ENCODE results near the gene OR6C4. TPM values are rescaled to one million over a fixed set of nuclear protein-coding genes. Genes with fewer than 3 reads are reported as not detected.
"Not testable (repeated sequence)": the region's sequence is repeated elsewhere in the genome, so short reads cannot be mapped to it uniquely, and the experiment has no call there.

OR6C4 gene
- not detected for total RNA-seq

DNA sequence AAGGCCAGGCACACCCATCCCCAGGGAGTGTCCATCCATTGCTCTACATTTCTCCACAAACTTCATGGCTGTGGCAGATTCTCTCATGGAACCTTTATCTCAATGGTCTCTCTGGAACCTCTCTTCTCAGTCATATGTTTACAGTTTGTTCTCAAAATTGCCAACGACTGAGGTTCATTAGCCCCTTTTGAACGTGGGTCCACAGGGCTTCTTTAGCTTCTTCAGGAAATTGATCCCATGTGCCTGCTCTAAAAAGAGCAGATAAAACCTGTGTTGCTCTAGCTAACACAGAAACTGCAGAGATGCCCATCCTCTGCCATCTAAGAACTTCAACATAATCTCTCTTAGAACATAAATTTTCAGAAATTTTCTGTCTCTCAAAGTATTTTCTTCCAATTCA, at the start of gene OR6C4:
OR6C4 (plus strand) TSS at position 301 of the 400 bp plus-strand sequence. CDS start 1,625 bp downstream, outside the sequence.
- DNase-seq, result no peak

DNA sequence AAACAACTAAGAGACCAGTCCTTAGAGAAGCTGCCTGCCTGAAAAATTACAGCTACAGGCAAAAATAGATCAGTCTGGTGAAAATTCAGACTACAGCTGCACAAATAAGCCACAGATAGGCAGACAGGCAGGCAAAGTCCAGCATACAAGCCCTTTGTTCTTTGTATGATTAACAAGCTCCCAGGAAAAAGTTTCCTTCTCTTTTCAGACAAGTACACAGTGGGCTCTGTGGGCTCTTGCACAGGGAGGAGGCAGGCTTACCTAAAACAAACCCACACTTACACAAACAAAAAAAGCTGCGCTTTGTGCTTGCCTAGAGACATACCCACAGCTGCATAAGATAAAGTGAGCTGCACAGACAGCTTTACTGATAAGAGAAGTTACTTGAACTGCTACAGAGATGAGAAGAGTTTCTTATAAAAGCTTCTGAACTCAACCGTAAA, 49.6 kb upstream of the OR6C4 start:
- no peak for DNase-seq

DNA sequence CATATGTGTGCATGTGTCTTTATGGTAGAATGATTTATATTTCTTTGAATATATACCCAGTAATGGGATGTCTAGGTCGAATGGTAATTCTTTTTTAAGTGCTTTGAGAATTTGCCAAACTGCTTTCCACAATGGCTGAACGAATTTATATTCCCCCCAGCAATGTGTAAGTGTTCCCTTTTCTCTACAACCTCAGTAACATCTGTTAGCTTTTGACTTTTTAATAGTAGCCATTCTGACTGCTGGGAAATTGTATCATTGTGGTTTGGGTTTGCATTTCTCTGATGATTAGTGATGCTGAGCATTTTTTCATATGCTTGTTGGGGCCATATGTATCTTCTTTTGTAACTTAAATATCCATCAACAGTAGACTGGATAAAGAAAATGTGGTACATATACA, 47.8 kb upstream of the OR6C4 start:
- no peak for DNase-seq

DNA sequence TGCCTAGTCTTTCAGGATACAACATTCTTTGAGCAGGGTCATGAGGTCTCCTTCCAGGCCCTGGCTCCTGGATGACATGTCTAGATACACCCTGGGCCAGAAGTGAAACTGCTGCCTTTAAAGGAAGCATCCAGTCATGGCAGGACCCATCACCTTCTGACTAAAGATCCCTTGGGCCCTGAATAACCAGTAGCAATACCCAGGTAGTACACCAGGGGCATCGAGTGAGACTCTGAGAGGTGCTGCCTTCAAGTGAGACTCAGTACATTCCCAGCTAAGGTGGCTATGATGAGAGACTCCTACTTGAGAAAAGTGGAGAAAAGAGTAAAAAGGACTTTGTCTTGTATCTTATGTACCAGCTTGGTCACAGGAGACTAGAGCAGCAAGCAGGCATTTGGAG, 33.7 kb upstream of the OR6C4 start:
- DNase-seq, result no peak

DNA sequence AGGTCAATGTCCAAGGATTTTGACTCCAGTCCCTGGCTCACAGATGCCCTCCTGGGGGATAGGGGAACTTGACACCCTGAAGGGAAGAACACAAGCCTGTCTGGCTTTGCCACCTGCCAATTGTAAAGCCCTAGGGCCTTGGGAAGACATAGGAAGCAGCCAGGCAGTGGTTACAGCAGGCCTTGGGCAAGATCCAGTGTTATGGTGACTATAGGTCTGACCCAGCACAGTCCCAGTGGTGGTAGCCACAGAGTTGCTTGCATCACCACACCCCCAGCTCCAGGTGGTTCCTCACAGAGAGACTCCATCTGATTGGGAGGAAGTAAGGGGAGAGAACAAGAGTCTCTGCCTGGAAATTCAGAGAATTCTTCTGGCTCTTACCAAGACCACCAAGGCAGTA, 33.0 kb upstream of the OR6C4 start:
- no peak for DNase-seq

DNA sequence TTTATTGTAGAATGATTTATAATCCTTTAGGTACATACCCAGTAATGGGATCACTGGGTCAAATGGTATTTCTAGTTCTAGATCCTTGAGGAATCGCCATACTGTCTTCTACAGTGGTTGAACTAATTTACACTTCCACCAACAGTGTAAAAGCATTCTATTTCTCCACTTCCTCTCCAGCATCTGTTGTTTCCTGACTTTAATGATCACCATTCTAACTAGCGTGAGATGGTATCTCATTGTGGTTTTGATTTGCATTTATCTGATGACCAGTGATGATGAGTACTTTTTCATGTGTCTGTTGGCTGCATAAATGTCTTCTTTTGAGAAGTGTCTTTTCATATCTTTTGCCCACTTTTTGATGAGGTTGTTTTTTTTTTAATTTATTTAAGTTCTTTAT, 1.2 kb upstream of the OR6C4 start:
- DNase-seq, result not testable (repeated sequence)

DNA sequence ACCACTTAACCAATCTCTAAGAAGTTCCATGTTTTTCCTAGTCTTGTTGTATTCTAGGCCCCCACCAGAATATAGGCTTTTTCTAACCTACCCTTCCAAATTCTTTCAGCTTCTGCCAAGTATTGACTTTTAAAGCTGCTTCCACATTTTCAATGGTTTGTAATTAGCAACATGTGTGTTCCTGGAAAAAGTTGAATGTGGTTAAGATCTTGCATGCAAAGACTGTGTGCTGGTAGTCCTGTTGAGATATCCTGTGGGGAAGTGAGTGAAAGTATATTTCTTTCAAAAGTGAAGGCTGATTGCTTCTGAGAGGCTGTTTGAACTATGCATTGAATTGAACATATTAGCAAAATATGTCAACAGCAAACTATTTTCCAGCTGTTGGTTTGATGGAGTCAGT, 646 bp upstream of the OR6C4 start:
- no peak for DNase-seq

DNA sequence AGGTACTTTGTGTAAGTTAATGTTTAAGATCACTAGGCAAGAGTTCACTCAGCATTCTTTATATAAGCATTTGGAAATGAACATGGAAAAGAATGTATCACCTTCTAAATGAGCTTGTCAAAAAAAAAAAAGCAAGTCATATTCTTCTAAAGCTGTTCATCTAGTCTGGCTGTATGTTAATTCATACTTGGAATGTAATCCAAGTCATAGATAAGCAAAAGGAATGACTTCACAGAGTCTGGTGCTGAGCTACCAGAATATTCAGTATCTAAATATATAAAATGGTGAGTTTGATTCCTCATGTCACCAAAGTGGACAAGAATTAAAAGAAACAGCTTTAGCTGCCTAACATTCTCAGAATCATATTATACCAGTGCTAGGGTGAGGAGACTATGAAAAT, 4.9 kb downstream of the OR6C4 start:
- no peak for DNase-seq

DNA sequence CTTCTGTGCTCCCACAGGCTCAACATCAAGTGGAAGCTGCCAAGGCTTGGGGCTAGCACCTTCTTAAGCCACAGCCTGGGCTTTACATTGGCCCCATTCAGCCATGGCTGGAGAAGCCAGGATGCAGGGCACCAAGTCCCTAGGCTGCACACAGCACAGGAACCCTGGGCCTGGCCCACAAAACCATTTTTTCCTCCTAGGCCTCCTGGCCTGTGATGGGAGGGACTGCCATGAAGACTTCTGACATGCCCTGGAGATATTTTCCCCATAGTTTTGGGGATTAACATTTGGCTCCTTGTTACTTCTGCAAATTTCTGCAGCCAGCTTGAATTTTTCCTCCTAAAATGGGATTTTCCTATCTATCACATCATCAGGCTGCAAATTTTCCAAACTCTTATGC, 20.7 kb downstream of the OR6C4 start:
- not testable (repeated sequence) for DNase-seq

DNA sequence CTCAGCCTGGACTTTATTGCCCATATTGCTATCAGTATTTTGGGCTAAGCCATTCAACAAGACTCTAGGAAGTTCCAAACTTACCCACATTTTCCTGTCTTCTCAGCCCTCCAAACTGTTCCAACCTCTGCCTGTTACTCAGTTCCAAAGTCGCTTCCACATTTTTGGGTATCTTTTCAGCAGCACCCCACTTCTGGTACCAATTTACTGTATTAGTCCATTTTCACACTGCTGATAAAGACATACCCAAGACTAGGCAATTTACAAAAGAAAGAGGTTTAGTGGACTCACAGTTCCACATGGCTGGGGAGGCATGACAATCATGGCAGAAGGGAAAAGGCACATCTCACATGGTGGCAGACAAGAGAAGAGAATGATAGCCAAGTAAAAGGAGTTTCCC, 21.3 kb downstream of the OR6C4 start:
- DNase-seq, result not testable (repeated sequence)

DNA sequence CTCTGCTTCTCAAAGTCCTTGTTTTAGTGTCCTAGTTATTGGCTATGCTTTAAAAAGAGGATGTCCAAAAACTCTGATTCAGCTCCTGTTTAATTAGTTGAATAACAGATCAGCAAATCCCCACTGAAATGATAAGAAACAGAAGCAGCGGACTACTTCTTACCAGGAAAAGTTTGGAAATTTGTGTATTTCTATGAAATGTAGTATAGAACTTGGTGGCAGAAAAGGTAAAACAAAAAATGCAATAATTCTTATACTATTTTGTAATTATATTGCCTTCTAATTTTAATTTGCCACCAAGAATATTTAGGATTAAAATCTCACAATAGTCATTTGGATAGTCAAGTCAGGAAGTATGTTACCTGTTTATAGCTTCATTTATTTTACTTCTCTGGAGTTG, 22.8 kb downstream of the OR6C4 start, which contains the start of gene OR2AP1:
OR2AP1 (plus strand) TSS at position 301 of the 400 bp plus-strand sequence. CDS start 1,947 bp downstream, outside the sequence.
- no peak for DNase-seq

DNA sequence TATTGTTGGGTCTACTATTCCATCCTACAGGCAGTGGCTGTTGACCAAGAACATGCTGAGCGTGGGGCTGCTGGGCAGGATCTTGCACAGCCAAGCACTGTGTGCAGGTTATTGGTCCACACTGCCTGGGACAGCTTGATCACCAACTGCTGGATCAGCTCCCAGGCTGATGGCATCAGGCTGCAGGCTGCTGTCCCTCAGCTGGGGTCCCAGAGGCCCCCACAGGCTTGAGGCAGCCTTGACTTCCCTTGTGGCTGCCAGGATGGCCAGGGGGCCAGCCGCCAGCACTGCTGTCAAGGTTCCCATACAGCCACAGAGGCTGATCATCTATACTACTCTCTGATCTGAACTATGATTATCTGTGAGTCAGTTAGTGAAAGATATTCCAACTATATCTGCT, 32.7 kb downstream of the OR6C4 start:
- DNase-seq, result no peak

DNA sequence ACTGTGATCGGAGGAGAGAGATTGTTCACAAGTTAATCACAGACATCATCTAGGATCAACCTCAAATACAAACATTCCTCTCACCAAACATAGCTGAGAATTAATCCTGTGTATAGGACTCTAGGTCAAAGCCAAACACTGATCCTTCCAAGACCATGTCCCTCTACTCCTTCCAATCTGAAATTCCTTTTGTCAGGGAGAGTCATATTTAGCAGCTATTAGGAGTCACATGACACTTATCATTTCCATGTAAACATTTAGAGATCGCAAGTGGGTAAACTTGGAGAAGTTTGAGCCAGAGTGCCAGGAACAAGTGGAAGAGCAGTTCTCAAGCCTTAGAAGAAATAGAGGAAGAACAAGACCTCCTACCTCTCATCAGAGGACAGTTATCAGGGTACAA, 36.4 kb downstream of the OR6C4 start:
- DNase-seq, result no peak

DNA sequence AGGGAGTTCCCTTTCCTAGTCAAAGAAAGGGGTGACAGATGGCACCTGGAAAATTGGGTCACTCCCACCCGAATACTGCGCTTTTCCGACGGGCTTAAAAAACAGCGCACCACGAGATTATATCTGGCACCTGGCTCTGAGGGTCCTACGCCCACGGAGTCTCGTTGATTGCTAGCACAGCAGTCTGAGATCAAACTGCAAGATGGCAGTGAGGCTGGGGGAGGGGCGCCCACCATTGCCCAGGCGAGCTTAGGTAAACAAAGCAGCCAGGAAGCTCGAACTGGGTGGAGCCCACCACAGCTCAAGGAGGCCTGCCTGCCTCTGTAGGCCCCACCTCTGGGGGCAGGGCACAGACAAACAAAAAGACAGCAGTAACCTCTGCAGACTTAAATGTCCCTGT, 40.8 kb downstream of the OR6C4 start:
- DNase-seq, result not testable (repeated sequence)

Other genes starting within 250 kb of the OR6C4 start
- not detected for gene OR6C1, start 235.3 kb upstream of the OR6C4 start, total RNA-seq
- not detected for gene OR6C3, start 218.9 kb upstream of the OR6C4 start, total RNA-seq
- gene OR6C75, start 186.6 kb upstream of the OR6C4 start, total RNA-seq, result not detected
- gene OR6C65, start 149.1 kb upstream of the OR6C4 start, total RNA-seq, result not detected
- not detected for gene OR6C76, start 123.3 kb upstream of the OR6C4 start, total RNA-seq
- not detected for gene OR6C2, start 105.5 kb upstream of the OR6C4 start, total RNA-seq
- gene OR6C70, start 79.5 kb upstream of the OR6C4 start, total RNA-seq, result not detected
- not detected for gene OR6C68, start 57.2 kb upstream of the OR6C4 start, total RNA-seq
- gene OR2AP1, start 22.9 kb downstream of the OR6C4 start, total RNA-seq, result not detected
- gene OR10P1, start 87.3 kb downstream of the OR6C4 start, total RNA-seq, result not detected
- 6.2 TPM for gene ITGA7, start 158.3 kb downstream of the OR6C4 start, total RNA-seq
- 46.0 TPM for gene BLOC1S1, start 166.4 kb downstream of the OR6C4 start, total RNA-seq
- 6.6 TPM for gene RDH5, start 170.8 kb downstream of the OR6C4 start, total RNA-seq
- 187 TPM for gene CD63, start 179.4 kb downstream of the OR6C4 start, total RNA-seq
- gene GDF11, start 193.5 kb downstream of the OR6C4 start, total RNA-seq, result 6.6 TPM

All from occipital lobe (tissue), 2 donors.